HG03558 (cell line): ENCODE results near the gene HTR1D.

ENCODE experiments used
- ATAC-seq: cut with Tn5 transposase; IDR thresholded peaks from one replicate; pipeline ENCODE4 v1.9.1; 2021; ENCODE audit warnings: moderate number of reproducible peaks; ENCODE audit not compliant: unreplicated experiment; ENCODE audit errors: extremely low read depth

The HTR1D gene

DNA sequence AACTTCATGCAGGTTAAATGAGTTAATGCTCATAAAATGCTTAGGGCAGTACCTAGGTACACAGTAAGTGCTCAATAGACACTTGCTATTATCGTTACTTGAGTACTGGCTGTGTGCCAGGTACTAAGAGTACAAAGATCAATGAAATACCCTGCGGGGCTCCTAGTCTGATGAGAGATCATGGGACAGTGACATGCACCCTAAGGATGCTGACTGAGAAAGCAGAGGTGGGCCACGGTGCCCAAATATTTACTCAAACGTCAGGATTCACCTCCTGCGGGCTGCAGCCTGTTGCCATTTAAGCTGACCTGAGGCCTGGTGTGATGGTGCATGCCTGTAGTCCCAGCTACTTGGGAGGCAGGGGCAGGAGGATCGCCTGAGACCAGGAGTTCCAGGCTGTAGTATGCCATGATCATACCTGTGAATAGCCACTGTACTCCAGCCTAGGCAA, 28.8 kb downstream of the HTR1D start:
- no peak for ATAC-seq

GRCh38 chr1:23187637-23188036, 29.7 kb downstream of the HTR1D start:
- no peak for ATAC-seq

GRCh38 chr1:23185381-23185780, 31.9 kb downstream of the HTR1D start:
- ATAC-seq: no peak

DNA sequence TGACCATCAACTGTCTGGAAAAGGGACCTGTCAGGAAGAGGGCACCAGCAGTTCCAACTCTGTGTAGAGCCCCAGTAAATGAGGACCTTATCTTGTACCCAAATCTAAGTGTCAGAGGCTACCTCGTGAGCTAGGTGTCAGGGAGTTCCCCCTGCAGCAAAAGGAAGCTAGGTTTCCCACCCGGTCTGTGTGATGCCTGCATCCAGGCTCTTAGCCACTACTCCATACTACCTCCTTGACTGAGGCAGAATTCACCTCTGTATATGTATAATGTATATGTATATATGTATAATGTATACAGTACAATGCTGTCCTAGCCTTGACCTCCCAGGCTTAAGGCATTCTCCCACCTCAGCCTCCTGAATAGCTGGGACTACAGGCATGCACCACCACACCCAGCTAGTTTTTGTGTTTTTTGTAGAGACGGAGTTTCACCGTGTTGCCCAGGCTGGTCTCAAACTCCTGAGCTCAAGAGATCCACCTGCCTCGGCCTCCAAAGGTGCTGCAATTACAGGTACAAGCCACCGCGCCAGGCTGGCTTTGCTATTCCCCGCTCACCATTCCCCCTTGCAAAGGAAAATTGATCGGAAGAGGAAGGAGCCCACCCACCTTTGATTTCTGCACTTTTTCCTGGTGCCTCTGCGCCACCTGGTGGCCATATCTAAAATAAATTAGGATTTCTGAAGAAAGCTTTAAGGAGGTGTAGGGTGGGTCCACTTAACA, 32.9 kb downstream of the HTR1D start:
- ATAC-seq: no peak

GRCh38 chr1:23179862-23180261, 37.4 kb downstream of the HTR1D start:
- ATAC-seq: no peak

GRCh38 chr1:23178950-23179349, 38.4 kb downstream of the HTR1D start:
- no peak for ATAC-seq

- ATAC-seq: no peak
These were observed 38.9 kb downstream of the HTR1D start for GRCh38 chr1:23178414-23178813.

- no peak for ATAC-seq
These were observed 39.6 kb downstream of the HTR1D start for GRCh38 chr1:23177438-23178380.

DNA sequence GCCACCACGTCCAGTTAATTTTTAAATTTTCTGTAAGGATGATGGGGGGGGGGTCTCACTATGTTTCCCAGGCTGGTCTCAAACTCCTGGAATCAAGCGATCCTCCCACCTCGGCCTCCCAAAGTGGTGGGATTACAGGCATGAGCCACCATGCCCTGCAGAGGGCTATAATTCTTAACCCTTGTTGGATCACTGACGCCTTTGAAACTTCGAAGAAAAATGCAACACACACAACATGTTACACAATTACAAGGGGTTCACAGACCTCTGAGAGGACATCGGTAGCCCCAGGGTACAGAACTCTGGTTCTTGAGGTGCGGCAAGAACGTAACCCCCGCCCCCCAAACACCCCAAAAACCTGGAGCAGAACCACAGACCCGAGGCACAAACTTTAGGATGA, 40.3 kb downstream of the HTR1D start:
- no peak for ATAC-seq

- no peak for ATAC-seq
These were observed 42.7 kb downstream of the HTR1D start for GRCh38 chr1:23174426-23175110.

DNA sequence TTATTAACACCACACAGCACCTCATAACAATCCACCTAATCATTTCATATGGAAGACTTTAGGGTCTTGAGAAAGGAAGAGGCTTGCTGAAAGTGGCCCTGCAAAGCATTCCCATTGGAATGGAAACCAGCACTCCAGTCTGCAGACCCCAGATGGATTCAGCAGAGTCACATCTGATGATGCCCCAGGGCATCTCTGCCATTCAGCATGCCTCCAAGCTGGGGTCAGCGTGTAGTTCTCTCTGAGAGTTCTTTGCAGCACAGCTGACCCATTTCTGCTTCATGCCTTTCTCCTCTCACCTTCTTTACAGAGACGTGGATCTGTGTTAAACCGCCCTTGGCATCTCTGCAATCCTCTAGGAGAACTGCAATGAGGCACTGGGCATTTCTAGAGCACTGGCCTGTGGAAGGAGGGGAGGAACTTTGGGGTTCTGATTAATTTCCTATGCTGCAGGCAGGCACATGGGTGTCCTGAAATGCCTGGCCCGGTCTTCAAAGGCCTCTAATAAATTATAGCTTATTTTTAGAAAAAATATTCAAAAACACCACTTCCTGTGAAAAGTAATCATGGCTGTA, 46.0 kb downstream of the HTR1D start:
- ATAC-seq: no peak

DNA sequence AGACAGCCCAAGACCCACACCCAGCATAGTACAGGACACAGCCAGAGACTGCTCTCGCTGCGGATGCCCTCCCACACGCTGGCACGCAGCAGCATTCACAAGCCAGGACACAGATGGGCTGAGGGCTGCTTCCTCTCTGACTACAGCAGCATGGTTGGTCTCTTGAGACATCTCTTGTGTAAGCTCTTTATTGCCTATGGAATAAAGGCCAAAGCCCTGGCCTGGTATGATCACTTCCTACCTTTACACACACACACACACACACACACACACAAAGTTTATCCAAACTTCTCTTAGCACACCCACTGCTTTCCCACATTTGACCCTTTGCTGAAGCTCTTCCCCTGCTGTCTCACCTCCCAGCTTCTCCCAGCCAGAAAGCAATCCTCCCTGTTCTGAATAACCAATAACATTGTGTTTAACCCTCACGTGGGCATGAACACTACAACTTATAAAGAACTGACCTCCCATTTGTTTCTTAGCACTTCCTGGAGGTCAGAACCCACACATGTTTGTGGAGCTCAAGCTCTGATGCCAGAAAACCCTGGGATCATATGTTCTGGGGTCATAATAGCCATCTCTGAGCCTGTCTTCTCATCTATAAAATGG, 47.5 kb downstream of the HTR1D start:
- ATAC-seq: no peak

GRCh38 chr1:23169195-23169575, 48.1 kb downstream of the HTR1D start:
- ATAC-seq: no peak

DNA sequence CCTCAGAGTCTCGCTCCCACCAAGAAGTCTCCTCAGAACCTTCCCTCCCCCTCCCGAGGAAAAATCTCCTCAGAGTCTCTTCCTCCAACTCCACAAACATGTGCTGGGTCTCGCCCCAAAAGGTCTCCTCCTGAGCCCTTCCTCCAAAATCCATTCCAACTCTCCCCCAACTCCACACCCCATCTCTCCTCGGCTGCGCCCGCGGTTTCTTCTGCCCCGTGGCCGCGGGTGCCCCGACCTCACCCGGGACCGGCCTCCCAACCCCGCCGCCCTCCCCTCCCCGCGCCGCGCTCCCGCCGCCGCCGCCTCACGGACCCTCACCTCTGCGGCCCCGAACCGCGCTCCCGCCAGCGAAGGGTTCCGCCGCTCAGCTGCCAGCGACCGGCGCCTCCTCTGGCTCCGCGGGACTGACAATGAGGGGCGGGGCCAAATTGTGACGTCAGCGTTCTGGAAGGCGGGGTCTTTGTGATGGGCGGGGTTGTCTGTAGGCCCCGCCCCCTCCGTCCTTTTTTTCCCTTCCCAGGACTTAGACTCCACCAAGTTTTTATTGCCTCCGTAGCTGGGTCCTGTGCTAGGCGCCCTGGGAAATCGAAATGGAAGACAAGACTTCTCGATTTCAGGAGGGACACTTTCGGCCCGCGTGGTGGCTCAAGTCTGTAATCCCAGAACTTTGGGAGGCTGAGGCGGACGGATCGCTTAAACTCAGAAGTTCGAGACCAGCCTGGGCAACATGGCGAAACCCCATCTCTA, 48.7 kb downstream of the HTR1D start, which contains the start of gene LUZP1:
Gene LUZP1 (minus strand): TSS at position 412 of the 750 bp plus-strand sequence.
- no peak for ATAC-seq

GRCh38 chr1:23168079-23168444, 49.2 kb downstream of the HTR1D start:
- ATAC-seq: no peak

- ATAC-seq: no peak
These were observed 49.8 kb downstream of the HTR1D start for GRCh38 chr1:23167353-23168078.

DNA sequence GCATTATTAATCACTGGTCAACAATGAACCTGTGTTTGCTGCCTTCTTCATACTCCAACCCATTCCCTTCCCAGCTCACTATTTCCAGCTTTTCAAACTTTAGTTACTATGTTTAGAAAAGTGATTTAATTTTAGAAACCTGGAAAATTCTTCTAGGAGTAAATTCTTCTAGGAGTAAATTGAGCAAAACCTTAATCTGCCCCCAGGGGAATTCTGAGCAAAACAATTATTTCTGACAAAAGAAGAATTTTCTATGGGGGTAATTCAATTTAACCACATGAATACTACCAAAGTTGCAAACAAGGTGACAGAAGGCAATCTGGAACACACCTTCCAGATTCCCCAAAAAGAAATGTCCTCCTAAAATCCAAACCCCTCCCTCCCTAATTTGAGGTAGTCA, 50.4 kb downstream of the HTR1D start:
- ATAC-seq: no peak

DNA sequence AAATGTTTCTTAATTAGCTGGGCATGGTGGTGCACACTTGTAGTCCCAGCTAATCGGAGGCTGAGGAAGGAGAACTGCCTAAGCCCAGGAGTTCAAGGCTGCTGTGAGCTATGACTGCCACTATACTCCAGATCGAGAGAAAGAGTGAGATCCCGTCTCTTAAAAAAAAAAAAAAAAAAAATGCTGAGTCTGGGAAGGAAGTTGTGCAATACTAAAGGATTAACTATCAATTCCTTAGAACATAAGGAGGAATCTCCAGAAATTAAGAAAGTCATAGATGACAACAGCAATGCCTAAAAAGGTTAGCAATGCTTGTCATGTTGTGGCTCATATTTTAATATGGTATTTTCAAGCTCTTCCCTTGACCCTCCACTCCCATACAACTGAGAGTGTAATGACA, 53.9 kb downstream of the HTR1D start:
- no peak for ATAC-seq
